ENCODE results near the gene ISCU. TPM values are rescaled to one million over a fixed set of nuclear protein-coding genes. Genes with fewer than 3 reads are reported as not detected.

ISCU gene
- total and polyA plus RNA-seq, 2 of the 8 experiments (the other 6 are each of a cell fraction or from before 2014, with no cell fraction given) = 72.1 to 78.1 TPM

DNA sequence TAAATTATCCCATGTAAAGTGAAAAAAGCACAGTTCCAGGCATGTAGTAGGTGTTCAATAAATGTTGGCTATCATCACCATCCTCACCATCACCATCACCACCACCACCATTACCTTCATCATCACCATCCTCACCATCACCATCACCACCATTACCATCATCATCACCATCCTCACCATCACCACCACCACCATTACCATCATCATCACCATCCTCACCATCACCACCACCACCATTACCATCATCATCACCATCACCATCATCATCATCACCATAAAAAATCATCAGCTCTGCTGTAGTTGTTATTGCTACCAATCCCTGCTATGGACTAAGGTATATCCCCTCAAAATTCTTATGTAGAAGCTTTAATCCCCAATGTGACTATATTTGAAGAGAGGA is 15.1 kb downstream of the ISCU start:
- Histone ChIP-seq H3K79me1 (ENCODE audit: low read depth, low read length) (no peaks in the 10 kb centered on the region), H3K23me2 (ENCODE audit: low read depth, low read length) (peaks cover 14% of the 10 kb centered on the region; the same call in 1 of the 2 replicates), H3K23ac (ENCODE audit: insufficient read length) (no peak overlapping the region), H4K5ac (ENCODE audit: insufficient read length, low read depth, low read length) (no peak overlapping the region), H3K18ac (ENCODE audit: extremely low read depth, low read length) (no peak overlapping the region), H2BK12ac (ENCODE audit: low read depth, low read length) (no peak overlapping the region), H3K9ac (replicated peaks in 1 of 4; ENCODE audit: extremely low read depth in 1 of 4, low read depth in 3 of 4, low read length in 3 of 4) (no peak overlapping the region), H2AFZ (ENCODE audit: low read length) (no peak overlapping the region), H2BK5ac (ENCODE audit: low read depth, low read length) (no peak overlapping the region), H3K14ac (ENCODE audit: insufficient read length) (no peak overlapping the region), H3K27me3 (replicated peaks in 1 of 4; ENCODE audit: control insufficient read depth in 3 of 4, extremely low read depth in 1 of 4, insufficient read depth in 3 of 4, low read length in 3 of 4) (no peaks in the 10 kb centered on the region), H3K9me3 (ENCODE audit: insufficient read depth in 2 of 2, low read depth in 1 of 2, low read length in 1 of 2) (peaks cover 0 to 3% of the 10 kb centered on the region in 2 experiments; a peak in 1 of 4 replicates), H3K4ac (replicated peaks; ENCODE audit: insufficient read length, low read depth, low read length) (no peak overlapping the region), H2BK20ac (ENCODE audit: low read length) (no peak overlapping the region), H3K4me1 (replicated peaks in 1 of 4; ENCODE audit: control insufficient read depth in 3 of 4, insufficient read depth in 4 of 4, low read length in 3 of 4) (no peaks in the 10 kb centered on the region), H3K36me3 (ENCODE audit: control insufficient read depth in 2 of 4, insufficient read depth in 4 of 4, low read length in 3 of 4) (no peaks in the 10 kb centered on the region), H2BK120ac (replicated peaks; ENCODE audit: low read depth, low read length) (no peak overlapping the region), H3K4me2 (ENCODE audit: insufficient read depth in 1 of 2, low read depth in 2 of 2, low read length in 2 of 2) (no peak overlapping the region), H3K56ac (replicated peaks; ENCODE audit: insufficient read length, low read depth, low read length) (no peak overlapping the region), H4K91ac (replicated peaks; ENCODE audit: insufficient read length, low read length) (no peak overlapping the region), H2AK5ac (ENCODE audit: low read depth, low read length) (0 out of 2 replicates have a peak overlapping the region, but pooled peaks have one; percentile 65), H3K27ac (ENCODE audit: low read depth, low read length) (no peak overlapping the region), H3K79me2 (ENCODE audit: control insufficient read depth in 1 of 2, insufficient read depth in 2 of 2, low read length in 2 of 2) (no peaks in the 10 kb centered on the region), H4K8ac (ENCODE audit: extremely low read depth, insufficient read depth, low read length) (no peak overlapping the region), H3K4me3 (ENCODE audit: extremely low read depth in 1 of 4, insufficient read depth in 2 of 4, low read depth in 3 of 4, low read length in 4 of 4) (no peak overlapping the region), H2BK15ac (ENCODE audit: low read length) (no peak overlapping the region), H4K20me1 (replicated peaks in 1 of 2; ENCODE audit: control insufficient read depth in 1 of 2, insufficient read depth in 2 of 2, low read length in 2 of 2) (peaks cover 0 to 6% of the 10 kb centered on the region in 2 experiments)
- POLR2A ChIA-PET (ENCODE audit: partially characterized antibody) = interaction anchor here (1.6 kb wide), 1 partner anchor 15 kb away, joined by 4 read pairs; no protein-coding TSS in a partner anchor
- FAIRE-seq = no peak
- DNase-seq (ENCODE audit: low read depth in 1 of 2, low spot score in 2 of 2) = no peak
- CTCF ChIA-PET (ENCODE audit: partially characterized antibody) = interaction anchor here (1.0 to 24.3 kb wide), 8 partner anchors 9 to 65 kb away, joined by 3 to 523 read pairs (median 5); no protein-coding TSS in a partner anchor
- TF ChIP-seq CREB1 (IDR thresholded peaks at IDR 0.05) = no peak

All from H1 (cell line).